Lower leg skin (tissue), 3 donors: ENCODE data around the gene UBA52.

Experiments
- CTCF ChIP-seq, 3 donors: fragments of 450-650 bp; IDR thresholded peaks; one replicate each; pipeline ENCODE4 v1.5.1; 2016; ENCODE audit warnings: antibody characterized with exemption in 3 of 3, mild to moderate bottlenecking in 3 of 3, moderate library complexity in 2 of 3
- POLR2A ChIP-seq, 2 donors: fragments of 450-650 bp; IDR thresholded peaks; one replicate each; pipeline ENCODE4 v1.6.1; 2016 to 2017; ENCODE audit warnings: antibody characterized with exemption in 2 of 2, mild to moderate bottlenecking in 1 of 2, moderate library complexity in 1 of 2

GRCh38 chr19:18568367-18568766 is 3.3 kb upstream of the UBA52 start:
- no peak for TF ChIP-seq CTCF (IDR thresholded peaks at IDR 0.05)
- TF ChIP-seq POLR2A (IDR thresholded peaks at IDR 0.05): no peak
